Measurements from ENCODE around the gene PDXP. TPM values are rescaled to one million over a fixed set of nuclear protein-coding genes. Genes with fewer than 3 reads are reported as not detected.
A peak's percentile ranks its signal among the peaks of the same experiment; 100 is the strongest.

PDXP gene
- total RNA-seq, 1 donor, result 9.9 TPM

DNA sequence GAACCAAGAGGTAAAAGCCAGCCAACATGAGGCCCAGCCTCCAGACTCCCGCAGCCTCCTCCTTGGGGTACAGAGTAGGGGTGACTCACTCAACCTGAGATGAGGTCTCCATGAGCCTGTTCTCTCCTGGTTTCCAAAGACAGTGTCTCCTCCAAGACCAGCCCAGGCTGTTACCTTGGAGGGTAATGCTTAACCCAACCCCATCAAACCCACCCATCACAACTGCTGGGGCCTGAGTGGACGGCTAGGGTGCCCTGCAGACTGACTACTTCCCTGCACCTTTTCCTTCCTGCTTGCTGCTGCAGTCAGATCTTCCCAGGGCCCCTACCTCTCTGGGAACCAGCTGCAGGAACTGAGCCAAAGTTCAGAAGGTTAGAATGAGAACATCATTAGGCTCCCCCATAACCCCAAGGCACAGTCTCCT is 22.5 kb downstream of the PDXP start:
- H3K4me3 ChIP-seq (ENCODE audit: low read depth, low read length), result no peak overlapping the region
- TF ChIP-seq, protein P1, sequence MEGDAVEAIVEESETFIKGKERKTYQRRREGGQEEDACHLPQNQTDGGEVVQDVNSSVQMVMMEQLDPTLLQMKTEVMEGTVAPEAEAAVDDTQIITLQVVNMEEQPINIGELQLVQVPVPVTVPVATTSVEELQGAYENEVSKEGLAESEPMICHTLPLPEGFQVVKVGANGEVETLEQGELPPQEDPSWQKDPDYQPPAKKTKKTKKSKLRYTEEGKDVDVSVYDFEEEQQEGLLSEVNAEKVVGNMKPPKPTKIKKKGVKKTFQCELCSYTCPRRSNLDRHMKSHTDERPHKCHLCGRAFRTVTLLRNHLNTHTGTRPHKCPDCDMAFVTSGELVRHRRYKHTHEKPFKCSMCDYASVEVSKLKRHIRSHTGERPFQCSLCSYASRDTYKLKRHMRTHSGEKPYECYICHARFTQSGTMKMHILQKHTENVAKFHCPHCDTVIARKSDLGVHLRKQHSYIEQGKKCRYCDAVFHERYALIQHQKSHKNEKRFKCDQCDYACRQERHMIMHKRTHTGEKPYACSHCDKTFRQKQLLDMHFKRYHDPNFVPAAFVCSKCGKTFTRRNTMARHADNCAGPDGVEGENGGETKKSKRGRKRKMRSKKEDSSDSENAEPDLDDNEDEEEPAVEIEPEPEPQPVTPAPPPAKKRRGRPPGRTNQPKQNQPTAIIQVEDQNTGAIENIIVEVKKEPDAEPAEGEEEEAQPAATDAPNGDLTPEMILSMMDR (IDR thresholded peaks at IDR 0.05; ENCODE audit: insufficient read depth, low read depth, low read length), result no peak
- DNase-seq (ENCODE audit: low read depth), result peak; percentile 47

DNA sequence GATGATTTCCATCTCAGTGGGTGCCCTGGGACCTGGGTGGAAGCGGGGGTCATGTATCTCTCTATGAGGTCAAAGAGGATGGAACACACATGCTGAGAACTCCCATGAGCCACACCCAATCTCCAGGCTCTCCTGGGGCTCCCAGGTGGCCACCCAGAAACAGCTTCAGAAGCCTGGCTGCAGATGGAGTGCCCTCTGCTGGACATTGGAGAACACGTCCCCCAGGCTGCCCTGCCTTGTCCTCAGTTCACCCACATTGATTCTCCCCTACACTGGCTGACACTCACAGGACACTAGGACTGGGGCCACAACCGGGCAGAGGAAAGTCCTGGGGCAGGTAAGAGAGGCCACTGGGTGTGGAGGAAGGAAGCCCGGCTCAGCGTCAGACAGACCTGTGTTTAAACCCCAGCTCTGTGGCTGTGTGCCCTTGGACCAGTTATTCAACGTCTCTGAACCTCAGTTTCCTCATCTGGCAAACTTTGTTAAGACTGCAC is 23.1 kb downstream of the PDXP start:
- H3K4me3 ChIP-seq (ENCODE audit: low read depth, low read length), result no peak overlapping the region
- TF ChIP-seq, protein P1 (IDR thresholded peaks at IDR 0.05; ENCODE audit: insufficient read depth, low read depth, low read length), result peak; percentile 92
- peak; percentile 83 for DNase-seq (ENCODE audit: low read depth)

DNA sequence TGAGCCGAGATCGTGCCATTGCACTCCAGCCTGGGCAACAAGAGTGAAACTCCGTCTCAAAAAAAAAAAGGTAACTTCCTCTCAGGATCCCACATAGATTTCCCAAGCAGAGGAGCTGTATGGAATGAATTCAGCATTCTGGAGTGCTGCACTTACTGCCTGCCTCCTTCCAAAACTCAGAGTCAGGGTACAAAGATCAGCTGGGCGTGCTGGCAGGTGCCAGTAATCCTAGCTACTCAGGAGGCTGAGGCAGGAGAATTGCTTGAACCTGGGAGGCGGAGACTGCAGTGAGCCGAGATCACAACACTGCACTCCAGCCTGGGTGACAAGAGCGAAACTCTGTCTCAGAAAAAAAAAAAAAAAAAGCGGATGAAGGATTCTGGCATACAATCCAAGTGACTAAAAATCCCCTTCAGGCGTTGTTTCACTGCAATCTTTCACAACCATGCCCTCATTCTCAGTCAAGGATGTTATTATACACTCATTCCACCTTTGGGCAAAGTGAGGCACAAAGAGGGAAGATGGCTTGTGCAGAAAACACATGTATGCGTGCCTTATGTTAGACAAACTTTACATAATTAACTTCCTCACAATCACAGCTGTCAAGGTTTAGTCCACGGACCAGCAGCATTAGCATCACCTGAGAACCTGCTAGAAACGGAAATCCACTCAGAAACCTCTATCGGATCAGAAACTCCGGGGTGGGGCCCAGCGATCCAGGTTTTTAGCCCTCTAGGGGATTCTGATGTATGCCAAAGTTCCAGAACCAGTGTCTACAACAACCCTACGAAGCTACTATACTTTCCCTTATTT is 26.5 kb downstream of the PDXP start:
- no peak overlapping the region for H3K4me3 ChIP-seq (ENCODE audit: low read depth, low read length)
- no peak for DNase-seq (ENCODE audit: low read depth)
- TF ChIP-seq, protein P1 (IDR thresholded peaks at IDR 0.05; ENCODE audit: insufficient read depth, low read depth, low read length), result no peak

GRCh38 chr22:37686002-37686982 is 27.8 kb downstream of the PDXP start, which contains the start of gene NOL12:
NOL12 (plus strand) TSS chr22:37686343; CDS start chr22:37686393, 50 bp downstream.
- H3K4me3 ChIP-seq (ENCODE audit: low read depth, low read length), result peak within 1 kb of the TSS; percentile 86
- TF ChIP-seq, protein P1 (IDR thresholded peaks at IDR 0.05; ENCODE audit: insufficient read depth, low read depth, low read length), result no peak
- DNase-seq (ENCODE audit: low read depth), result peak; percentile 89

DNA sequence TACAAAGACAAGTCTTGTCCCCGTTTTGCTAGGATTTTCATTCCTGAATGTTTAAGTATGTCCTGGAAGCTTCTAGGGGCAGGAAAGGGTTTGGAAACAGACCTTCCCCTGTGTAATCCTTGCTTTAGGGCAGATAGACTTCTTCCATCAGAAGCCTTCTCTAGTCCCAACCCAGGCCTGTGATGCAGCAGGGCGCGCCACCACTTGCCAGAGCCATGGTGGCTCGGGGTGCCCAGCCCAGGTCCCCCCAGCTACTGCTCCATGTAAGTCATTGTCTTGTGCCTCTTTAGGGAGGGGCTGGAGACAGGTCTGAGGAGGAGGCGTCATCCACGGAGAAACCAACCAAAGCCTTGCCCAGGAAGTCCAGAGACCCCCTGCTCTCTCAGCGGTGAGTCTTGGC is 31.9 kb downstream of the PDXP start:
- no peak overlapping the region for H3K4me3 ChIP-seq (ENCODE audit: low read depth, low read length)
- TF ChIP-seq, protein P1 (IDR thresholded peaks at IDR 0.05; ENCODE audit: insufficient read depth, low read depth, low read length), result no peak
- no peak for DNase-seq (ENCODE audit: low read depth)

GRCh38 chr22:37690901-37691504 is 32.5 kb downstream of the PDXP start:
- TF ChIP-seq, protein P1 (IDR thresholded peaks at IDR 0.05; ENCODE audit: insufficient read depth, low read depth, low read length), result no peak
- no peak overlapping the region for H3K4me3 ChIP-seq (ENCODE audit: low read depth, low read length)
- no peak for DNase-seq (ENCODE audit: low read depth)
